8988T (cell line): ENCODE results near the gene TBCK.
"Not testable (repeated sequence)": the region's sequence is repeated elsewhere in the genome, so short reads cannot be mapped to it uniquely, and the experiment has no call there.

ENCODE experiments used
- DNase-seq: peaks from one replicate; pipeline ENCODE4 v3.0.0; 2011

TBCK gene

DNA sequence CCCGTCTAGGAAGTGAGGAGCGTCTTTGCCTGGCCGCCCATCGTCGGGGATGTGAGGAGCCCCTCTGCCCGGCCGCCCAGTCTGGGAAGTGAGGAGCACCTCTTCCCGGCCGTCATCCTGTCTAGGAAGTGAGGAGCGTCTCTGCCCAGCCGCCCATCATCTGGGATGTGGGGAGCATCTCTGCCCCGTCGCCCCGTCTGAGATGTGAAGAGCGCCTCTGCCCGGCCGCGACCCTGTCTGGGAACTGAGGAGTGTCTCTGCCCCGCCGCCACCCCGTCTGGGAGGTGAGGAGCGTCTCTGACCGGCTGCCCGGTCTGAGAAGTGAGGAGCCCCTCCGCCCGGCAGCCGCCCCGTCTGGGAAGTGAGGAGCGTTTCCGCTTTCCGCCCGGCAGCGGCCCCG lies 5.2 kb upstream of the TBCK start:
- DNase-seq, result not testable (repeated sequence)

DNA sequence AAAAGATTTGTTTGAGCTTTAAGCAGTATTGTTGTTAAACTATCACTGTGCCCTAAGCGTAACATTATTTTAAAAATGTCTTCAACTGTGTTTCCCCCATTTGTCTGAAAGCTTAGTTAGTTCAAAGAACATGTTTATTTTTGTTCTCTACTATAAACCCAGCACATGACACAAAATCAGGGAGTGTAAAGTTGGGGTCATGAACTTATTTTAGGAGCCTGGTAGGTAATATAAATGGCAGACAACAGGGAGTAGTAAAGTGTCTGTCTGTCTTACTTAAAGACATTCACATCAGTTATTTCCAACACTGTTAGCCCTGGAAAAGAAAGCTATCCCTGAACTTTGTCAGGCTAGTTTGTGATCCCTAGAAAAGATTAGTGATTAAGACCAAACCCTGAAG lies 4.2 kb upstream of the TBCK start:
- DNase-seq, result no peak

DNA sequence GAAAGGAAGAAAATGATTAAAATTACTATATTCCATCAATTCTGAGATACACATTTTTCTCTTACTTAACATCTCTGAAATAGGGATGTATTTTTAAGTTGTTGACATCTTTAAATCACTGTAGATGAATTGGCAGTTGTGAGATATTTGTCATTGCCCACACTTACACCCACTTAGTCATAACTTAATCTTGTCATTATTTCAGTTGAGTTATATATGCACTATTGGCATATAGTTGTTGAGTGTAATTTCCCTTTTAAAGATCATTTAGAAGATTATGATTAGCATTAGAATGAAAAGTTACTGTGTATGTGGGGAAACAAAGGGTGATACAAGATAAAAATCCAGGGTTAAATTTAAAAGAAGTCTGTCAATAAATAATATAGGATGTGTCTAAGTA lies 2.5 kb upstream of the TBCK start:
- DNase-seq, result no peak

DNA sequence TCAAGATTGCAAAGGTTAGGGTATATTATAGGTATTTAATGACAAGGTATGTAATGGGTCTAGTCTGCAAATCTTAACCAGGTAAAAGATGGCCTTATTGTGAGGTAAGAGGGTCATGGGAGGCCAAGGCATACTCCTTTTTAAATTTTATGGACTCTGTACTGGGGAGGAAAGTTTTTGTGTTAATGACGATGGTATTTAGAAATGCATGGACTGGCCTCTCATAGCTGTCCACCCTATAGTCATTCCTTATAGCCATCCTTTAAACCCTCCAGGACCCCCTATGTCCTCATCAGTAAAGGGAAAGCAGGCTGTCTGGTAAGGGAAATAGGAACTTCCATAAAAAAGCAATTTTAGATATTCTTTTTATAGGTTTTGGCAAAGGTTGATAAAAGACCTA lies 1.8 kb upstream of the TBCK start:
- no peak for DNase-seq

DNA sequence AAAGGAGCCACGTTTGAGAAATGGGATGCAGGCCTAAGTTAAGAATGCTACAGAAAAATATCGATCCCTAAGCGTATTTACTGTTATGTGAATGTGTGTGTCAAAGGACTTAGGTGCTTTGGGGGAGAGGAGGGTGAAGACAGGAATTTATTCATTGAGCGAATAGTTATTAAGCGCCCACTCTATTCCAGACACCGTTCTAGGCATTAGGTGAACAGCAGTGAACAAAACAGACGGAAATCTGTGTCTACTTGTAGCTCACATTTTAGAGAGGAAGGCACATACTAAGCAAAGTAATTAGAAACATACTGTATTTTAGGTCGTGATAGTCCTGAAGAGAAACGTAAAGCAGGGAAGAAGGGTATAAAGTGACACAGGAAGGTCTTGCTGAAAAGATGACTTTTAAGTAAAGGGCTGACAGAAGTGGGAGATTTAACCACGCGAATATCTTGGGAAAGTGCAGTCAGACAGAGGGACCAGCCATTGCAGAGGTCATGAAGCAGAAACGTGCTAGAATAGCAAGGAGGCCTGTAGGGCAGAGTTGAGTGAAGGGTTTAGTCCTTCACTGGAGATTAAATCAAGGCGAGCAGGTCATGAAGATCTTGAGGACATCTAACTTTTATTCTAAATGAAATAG lies 882 bp upstream of the TBCK start:
- DNase-seq, result no peak

DNA sequence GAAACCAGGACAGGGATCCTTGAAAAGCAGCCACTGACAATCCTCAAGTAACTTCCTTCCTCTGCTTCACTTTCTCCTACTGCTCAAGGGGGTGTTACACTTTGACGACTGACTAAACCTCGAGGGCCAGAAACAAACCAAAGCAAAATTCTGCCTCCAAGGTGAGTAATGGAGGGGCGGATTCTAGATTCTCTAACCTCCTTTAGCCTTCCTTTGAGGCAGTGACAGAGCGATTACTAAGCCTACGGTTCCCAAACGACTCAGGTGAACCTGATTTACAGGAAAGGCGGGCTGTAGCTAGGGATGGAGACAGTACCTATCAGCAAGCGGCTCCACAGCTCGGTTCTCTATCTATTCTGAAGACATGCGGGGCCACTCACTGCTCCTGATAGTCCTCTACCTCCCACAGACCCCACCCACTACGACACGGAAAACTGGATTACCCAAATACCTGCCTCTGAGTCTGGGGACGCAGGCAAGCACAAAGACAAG lies 487 bp downstream of the TBCK start:
- no peak for DNase-seq

DNA sequence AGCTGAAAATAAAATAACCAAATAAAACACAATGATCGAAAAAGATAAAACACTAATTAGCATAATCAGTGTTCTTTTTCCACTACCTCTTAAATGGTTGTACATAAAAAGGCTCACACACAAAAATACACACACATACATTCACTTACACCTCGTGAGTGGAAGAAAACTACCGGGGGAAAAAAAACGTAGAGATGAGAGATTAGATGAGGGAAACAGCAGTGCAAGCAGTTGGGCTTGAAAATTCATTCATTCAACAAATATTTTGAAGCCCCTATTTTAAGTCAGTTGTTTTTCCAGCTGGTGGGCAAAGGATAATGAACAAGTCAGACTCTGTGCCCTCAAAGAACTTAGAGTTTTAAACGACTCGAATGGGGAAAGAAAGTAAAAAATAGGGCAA lies 1.0 kb downstream of the TBCK start:
- no peak for DNase-seq

DNA sequence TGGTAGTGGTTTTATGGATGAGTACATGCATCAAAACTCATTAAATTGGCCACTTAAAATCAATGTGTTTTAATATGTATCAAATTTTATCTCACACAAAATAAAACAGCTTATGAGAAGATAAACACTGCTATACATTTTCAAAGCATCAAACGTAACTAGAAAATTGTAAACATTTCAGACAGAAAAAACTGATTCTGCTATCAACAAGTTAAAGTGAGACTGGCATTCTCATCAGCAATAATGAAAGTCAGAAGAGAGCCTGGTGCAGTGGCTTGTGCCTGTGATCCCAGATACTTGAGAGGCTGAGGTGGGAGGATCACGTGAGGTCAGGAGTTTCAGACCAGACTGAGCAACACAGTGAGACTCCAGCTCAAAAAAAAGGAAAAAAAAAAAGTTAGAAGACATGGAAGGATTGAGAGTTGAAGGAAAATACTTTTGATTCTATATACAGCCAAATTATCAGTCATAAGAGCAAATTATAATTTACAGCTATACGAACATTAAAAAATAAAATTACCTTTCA lies 2.9 kb downstream of the TBCK start:
- no peak for DNase-seq

DNA sequence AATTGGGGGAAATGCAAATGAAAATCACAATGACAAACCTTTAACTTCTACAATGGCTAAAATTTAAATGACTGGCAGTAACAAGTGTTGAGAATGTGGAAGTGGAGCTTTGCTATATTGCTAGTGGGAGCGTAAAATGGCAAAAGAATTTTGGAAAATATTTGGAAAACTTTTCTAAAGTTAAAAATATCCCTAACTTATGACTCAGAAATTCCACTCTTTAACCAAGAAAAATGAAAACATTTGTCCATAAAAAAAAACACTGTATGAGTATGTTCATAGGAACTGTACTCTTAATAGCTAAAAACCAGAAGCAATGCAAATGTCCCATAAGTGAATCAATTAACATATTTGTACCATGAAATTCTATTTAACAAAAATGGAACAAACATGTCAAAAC lies 3.6 kb downstream of the TBCK start:
- no peak for DNase-seq

DNA sequence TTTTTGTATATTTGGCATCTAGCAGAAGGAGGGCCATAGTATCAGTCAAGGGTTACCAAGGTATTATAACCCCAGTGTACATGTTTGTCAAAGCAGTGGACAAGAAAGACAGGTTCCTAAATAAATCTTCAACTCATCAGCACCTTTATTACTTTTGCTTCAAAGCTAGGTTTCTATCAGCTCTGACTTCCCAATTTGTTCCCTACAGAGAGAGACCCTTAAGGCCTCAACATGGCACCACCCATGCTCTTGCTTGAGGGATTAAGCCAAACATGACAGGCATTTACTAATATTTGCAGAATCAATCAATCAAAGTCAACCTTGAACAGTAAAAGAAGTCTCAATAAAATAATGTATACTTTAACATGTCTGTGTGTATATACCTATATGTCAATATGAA lies 9.4 kb downstream of the TBCK start:
- DNase-seq, result no peak

DNA sequence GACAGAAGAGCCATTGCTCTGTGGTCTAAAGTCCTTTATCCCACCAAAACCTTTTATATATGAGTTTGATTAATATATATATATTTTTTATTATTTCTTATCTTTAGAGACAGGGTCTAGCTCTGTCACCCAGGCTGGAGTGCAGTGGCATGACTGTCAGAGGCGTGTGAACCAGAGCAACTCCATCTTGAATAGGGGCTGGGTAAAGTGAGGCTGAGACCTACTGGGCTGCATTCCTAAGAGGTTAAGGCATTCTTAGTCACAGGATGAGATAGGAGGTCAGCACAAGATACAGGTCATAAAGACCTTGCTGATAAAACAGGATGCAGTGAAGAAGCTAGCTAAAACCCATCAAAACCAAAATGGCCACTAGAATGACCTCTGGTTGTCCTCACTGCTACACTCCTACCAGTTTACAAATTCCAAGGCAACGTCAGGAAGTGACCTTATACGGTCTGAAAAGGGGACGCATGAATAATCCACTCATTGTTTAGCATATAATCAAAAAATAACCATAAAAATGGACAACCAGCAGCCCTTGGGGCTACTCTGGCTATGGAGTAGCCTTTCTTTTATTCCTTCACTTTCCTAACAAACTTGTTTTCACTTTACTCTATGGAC lies 10.5 kb downstream of the TBCK start:
- no peak for DNase-seq

DNA sequence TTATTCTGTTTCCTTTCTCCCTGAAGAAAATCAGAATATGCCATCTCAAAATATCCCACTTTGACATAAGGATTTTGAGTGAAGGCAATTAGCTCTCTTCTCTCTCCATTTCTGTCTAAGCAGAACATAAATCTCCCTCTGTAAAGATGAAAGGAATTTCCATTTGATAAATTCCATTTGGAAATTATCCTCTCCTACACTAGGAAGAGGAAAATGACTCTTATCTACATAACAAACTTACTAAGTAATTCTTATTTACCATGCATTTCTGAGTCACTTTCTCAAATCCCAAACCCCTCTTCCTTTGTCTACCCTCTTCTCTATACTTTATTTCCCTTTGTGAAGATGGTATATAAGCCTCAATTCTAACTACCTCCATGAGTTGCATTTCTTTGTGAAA lies 11.4 kb downstream of the TBCK start:
- no peak for DNase-seq

DNA sequence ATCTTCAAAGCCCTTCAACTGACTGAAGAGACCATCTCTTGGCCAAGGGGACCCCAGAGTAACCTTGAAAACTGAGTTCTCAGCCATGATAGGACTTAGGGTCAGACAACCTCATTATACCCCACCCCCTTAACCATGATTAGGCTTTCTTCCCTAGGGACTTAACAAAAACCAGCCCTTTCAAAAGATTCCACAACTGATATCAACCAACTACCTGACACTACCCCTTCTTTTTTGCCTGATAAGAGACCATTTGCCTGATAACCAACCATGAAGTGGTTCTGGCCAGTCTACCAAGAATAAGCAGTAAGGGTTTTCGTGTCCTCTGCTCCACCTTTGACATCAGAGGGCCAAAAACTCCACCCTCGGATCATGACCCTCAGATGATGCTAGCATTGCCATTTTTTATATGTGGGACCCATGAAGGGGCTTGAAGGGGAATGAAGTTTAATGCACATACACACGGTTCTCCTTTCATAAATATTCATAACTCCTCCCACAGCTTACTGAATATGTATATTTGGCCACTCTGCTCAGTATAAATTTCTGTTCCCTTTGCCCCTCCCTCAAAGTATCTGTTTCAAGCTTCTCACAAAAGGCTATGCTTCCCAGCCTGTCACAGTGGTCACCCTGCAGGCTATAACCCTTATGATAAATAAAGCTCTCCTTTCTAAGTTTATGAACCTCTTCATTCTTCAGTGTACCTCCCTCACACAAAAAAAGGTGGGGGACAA lies 12.3 kb downstream of the TBCK start:
- no peak for DNase-seq

DNA sequence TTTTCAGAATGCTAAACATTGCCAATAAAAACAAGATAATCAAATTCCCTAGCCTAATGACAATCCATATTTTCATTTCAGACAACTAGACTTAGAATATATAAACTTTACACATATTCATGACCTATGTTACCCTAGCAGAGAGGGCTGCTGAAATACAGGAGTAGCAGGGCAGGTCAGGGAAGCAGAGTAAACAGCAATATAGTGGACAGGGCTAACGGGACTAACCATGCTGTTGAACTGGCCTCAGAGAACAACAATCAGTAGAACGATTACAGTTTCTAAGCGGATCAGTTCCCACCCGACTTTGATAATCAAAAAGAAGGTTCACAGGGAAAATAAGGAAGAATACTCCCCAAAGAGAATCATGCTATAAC lies 14.0 kb downstream of the TBCK start:
- no peak for DNase-seq

DNA sequence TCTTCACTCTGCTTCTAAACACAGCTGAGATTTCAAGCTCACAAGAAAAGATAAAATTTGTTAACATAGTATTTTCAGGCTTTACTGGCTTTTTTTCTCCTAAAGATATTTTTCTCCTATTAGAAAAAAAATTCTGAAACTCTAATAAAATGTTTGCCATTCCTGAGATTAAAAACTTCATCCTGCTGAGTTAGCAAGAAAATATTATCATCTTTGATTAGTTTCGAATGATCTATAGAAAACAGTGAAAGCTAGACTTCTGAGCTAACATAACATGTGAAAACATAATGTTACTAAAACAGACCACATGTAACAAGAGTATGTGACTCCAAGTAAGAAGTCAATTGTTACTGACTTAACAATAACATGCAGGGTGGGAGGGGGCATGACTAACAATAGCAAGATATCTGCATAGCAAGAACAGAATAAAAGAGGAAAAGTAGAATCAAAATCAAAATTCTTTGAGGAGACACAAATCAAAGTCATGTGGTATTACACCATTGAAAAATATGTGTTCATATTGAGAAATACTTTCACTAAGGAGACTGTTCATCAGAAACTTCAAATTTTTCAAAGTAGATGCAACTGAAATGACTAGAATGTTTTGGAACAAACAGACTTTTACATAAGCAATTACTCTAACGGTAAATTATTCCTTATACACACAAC lies 14.5 kb downstream of the TBCK start:
- no peak for DNase-seq

DNA sequence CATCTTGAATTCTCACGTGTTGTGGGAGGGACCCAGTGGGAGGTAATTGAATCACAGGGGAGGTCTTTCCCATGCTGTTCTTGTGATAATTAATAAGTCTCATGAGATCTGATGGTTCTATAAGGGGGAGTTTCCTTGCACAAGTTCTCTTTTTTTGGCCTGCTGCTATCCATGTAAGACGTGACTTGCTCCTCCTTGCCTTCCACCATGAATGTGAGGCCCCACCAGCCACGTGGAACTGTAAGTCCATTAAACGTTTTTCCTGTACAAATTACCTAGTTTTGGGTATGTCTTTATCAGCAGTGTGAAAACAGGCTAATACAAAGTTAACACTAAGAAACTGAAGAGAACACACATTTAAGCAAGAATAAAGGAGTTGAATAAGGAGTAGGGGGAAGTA lies 16.0 kb downstream of the TBCK start:
- DNase-seq, result no peak

DNA sequence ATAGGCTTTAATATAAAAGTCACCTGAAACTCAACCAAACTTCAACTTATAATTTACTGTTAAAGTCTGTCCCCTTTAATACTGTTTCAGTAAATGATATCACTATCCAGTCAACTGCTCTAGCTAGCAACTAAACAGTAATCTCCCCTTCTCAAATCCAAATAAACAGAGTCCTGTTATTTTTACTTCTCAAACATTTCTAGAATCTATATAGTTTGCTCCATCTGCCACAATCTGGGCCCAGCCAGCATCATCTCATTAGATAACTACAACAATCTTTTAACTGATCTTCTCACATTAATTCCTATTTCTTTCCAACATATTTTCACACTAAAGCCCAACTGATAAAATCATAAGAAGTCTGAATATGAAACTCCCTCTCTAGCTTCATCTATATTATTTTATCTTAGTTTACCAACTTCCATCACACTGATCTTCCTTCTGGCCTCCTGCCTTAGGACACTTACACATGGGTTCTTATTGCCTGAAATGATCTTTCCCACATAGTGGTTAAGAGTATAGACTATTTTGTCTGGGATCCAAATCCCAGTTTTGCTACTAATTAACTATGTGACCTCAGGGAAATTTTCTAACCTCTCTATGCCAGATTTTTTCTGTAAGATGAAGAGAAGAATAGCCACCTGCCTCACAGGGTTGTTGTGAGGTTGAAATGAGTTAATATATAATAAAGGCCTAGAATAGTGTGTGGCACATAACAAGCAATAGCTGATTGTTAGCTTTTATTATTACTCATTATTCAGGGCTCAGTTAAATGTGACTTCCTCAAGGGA lies 18.6 kb downstream of the TBCK start:
- DNase-seq, result no peak

DNA sequence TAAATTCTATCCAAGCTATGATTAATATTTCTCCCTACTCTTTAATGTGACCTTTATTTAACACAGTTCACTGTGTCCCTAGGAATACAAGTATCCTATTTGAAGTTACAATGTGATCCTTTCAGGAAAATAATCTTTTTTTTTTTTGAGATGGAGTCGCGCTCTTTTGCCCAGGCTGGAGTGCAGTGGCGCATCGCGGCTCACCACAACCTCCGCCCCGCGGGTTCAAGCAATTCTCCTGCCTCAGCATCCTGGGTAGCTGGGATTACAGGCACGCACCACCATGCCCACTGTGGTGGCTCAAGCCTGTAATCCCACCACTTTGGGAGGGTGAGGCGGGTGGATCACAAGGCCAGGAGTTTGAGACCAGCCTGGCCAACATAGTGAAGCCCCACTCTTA lies 21.9 kb downstream of the TBCK start:
- DNase-seq, result no peak

DNA sequence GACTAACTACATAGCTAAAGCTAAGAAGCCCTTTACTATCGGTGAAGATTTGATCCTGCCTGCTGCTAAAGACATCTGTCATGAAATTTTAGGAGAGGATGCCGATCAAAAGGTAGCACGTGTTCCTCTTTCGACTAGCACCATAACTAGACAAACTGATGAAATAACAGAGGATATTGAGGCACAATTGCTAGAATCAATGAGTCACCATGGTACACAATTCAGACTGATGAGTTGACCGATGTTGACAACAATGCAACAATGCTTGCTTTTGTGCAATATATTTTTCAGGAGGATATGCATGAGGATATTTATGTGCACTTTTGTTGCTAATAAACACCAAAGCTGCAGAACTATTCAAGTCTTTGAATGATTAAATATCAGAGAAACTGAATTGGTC lies 24.3 kb downstream of the TBCK start:
- no peak for DNase-seq

DNA sequence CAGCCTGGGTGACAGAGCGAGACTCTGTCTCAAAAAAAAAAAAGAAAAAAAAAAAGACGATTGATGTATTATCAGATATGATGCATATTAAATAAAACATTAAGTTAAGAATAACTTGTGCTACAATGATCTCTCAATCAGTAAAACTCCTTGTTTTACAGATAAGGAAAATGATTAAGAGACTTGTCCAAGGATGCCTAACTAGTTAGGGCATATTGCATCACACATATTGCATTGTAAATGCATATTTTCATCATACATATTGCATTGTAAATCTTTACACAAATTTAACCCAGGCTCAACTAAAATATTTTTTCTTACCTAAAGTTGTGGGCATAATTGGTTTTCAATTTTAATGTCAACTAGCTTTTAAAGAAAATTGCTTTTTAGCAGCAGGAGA lies 26.3 kb downstream of the TBCK start:
- no peak for DNase-seq

DNA sequence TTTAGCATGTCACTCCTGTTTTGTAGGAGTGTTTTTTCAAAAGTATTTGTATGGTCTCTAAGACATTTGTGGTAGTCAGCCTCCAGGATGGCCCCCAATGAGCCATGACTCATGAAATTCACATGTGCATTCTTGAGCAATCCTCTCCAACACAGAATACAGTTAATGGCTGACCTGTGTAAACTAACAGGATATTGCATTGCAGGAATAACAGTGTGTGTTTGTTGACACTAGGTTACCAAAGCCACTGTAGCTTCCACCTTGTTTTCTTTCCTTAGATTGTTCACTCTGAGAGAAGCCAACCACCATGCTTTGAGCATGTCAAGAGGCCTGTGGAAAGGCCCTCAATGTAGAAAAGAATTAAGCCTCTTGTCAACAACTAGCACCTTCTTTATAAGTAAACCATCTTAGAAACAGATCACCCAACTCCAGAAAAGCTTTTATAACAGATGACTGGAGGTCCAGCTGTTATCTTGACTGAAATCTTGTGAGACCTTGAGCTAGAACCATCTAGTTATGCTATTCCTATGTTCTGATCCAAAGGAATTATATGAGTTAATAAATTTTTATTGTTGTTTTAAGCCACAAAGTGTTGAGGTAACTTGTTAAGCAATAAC lies 28.5 kb downstream of the TBCK start:
- no peak for DNase-seq

DNA sequence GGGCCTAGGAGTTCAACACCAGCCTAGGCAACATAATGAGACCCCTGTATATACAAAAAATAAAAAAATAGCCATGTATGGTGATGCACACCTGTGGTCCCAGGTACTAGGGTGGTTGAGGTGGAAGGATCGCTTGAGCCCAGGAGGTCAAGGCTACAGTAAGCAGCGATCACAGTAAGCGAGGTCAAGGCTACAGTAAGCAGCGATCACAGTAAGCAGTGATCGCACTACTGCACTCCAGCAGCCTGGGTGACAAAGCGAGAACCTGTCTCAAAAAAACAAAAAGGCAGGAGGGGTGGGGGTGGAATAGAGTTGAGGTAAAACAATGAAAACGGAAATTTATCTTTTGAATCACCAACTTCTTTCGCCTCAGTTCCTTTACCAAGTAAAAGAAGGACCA lies 29.4 kb downstream of the TBCK start:
- no peak for DNase-seq
